ENCODE results near the gene RFX6. TPM values are rescaled to one million over a fixed set of nuclear protein-coding genes. Genes with fewer than 3 reads are reported as not detected.

Gene RFX6
- total and polyA plus RNA-seq, 10 of the 15 experiments (the other 5 are each of a cell fraction or from before 2014, with no cell fraction given) = not detected

DNA sequence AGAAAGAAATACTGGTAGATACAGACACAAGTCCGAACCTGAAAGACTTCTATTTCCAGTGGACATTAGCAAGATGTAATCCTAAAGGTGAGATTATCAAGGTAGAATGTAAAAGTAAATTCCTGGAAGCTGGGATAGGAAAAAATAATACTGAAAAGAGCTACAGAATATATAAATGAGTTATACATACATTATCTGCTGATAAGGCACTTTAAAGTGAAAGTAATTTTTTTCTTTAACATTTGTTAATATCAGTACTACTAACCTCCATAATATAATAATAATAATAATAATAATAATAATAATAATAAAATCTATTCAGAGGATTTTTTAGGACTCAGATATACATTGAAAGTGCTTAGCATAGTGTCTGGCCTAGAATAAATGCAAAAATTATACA is 102.5 kb downstream of the RFX6 start (continued):
- TF ChIP-seq, protein P1, sequence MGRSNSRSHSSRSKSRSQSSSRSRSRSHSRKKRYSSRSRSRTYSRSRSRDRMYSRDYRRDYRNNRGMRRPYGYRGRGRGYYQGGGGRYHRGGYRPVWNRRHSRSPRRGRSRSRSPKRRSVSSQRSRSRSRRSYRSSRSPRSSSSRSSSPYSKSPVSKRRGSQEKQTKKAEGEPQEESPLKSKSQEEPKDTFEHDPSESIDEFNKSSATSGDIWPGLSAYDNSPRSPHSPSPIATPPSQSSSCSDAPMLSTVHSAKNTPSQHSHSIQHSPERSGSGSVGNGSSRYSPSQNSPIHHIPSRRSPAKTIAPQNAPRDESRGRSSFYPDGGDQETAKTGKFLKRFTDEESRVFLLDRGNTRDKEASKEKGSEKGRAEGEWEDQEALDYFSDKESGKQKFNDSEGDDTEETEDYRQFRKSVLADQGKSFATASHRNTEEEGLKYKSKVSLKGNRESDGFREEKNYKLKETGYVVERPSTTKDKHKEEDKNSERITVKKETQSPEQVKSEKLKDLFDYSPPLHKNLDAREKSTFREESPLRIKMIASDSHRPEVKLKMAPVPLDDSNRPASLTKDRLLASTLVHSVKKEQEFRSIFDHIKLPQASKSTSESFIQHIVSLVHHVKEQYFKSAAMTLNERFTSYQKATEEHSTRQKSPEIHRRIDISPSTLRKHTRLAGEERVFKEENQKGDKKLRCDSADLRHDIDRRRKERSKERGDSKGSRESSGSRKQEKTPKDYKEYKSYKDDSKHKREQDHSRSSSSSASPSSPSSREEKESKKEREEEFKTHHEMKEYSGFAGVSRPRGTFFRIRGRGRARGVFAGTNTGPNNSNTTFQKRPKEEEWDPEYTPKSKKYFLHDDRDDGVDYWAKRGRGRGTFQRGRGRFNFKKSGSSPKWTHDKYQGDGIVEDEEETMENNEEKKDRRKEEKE (IDR thresholded peaks at IDR 0.05) = no peak
- no peak for TF ChIP-seq ASH2L (IDR thresholded peaks at IDR 0.05; ENCODE audit: borderline replicate concordance, low read depth)
- TF ChIP-seq EGR1 (IDR thresholded peaks at IDR 0.05; ENCODE audit: borderline replicate concordance in 1 of 2, low read depth in 2 of 2, low read length in 2 of 2) = no peak
- TF ChIP-seq IKZF2 (IDR thresholded peaks at IDR 0.05) = no peak
- TF ChIP-seq, protein P2, sequence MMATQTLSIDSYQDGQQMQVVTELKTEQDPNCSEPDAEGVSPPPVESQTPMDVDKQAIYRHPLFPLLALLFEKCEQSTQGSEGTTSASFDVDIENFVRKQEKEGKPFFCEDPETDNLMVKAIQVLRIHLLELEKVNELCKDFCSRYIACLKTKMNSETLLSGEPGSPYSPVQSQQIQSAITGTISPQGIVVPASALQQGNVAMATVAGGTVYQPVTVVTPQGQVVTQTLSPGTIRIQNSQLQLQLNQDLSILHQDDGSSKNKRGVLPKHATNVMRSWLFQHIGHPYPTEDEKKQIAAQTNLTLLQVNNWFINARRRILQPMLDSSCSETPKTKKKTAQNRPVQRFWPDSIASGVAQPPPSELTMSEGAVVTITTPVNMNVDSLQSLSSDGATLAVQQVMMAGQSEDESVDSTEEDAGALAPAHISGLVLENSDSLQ (IDR thresholded peaks at IDR 0.05) = no peak

Other genes with a start within 250 kb of the RFX6 start
- gene ZUP1, start 208.5 kb upstream of the RFX6 start, total RNA-seq (2014; rRNA removed) = 16.5 and 20.8 TPM in 2 replicates
- 27.0 TPM in 2 replicates for gene ZUP1, start 208.5 kb upstream of the RFX6 start, total RNA-seq (2014; rRNA removed; fragmentation: Illumina TruSeq; extraction: Trizol)
- 15.5 and 16.5 TPM in 2 replicates for gene ZUP1, start 208.5 kb upstream of the RFX6 start, total RNA-seq (2021)
- 24.1 and 41.6 TPM in 2 replicates for gene ZUP1, start 208.5 kb upstream of the RFX6 start, polyA plus RNA-seq (2011; rRNA removed)
- 22.6 and 33.5 TPM in 2 replicates for gene ZUP1, start 208.5 kb upstream of the RFX6 start, polyA plus RNA-seq (2014; fragmentation: Illumina TruSeq; extraction: Trizol)
- 10 to 100 TPM in 1 of 2 experiments, 1 to 10 TPM in 1; 10.0 to 16.4 TPM for gene ZUP1, start 208.5 kb upstream of the RFX6 start, polyA plus RNA-seq (2014; fragmentation: Nextera tagmentation; extraction: Ambion mirVana)
- gene ZUP1, start 208.5 kb upstream of the RFX6 start, polyA plus RNA-seq (2014; rRNA removed) = 13.1 and 14.4 TPM in 2 replicates
- 10 to 100 TPM; 19.6 to 19.8 TPM for gene ZUP1, start 208.5 kb upstream of the RFX6 start, polyA plus RNA-seq (2016; fragmentation: Nextera tagmentation; extraction: Ambion mirVana)
- gene KPNA5, start 196.0 kb upstream of the RFX6 start, total RNA-seq (2014; rRNA removed) = 4.2 and 4.8 TPM in 2 replicates
- 7.0 and 7.6 TPM in 2 replicates for gene KPNA5, start 196.0 kb upstream of the RFX6 start, total RNA-seq (2014; rRNA removed; fragmentation: Illumina TruSeq; extraction: Trizol)
- gene KPNA5, start 196.0 kb upstream of the RFX6 start, total RNA-seq (2021) = 6.0 and 7.0 TPM in 2 replicates
- gene KPNA5, start 196.0 kb upstream of the RFX6 start, polyA plus RNA-seq (2011; rRNA removed) = 4.8 and 10.6 TPM in 2 replicates
- 4.7 and 5.9 TPM in 2 replicates for gene KPNA5, start 196.0 kb upstream of the RFX6 start, polyA plus RNA-seq (2014; fragmentation: Illumina TruSeq; extraction: Trizol)
- gene KPNA5, start 196.0 kb upstream of the RFX6 start, polyA plus RNA-seq (2014; fragmentation: Nextera tagmentation; extraction: Ambion mirVana) = 1 to 10 TPM; 1.9 to 2.5 TPM
- 2.9 and 4.6 TPM in 2 replicates for gene KPNA5, start 196.0 kb upstream of the RFX6 start, polyA plus RNA-seq (2014; rRNA removed)
- 1 to 10 TPM; 3.0 to 4.4 TPM for gene KPNA5, start 196.0 kb upstream of the RFX6 start, polyA plus RNA-seq (2016; fragmentation: Nextera tagmentation; extraction: Ambion mirVana)
- not detected in 2 replicates for gene FAM162B, start 111.5 kb upstream of the RFX6 start, total RNA-seq (2014; rRNA removed)
- gene FAM162B, start 111.5 kb upstream of the RFX6 start, total RNA-seq (2014; rRNA removed; fragmentation: Illumina TruSeq; extraction: Trizol) = not detected in 2 replicates
- gene FAM162B, start 111.5 kb upstream of the RFX6 start, total RNA-seq (2021) = not detected in 2 replicates
- gene FAM162B, start 111.5 kb upstream of the RFX6 start, polyA plus RNA-seq (2011; rRNA removed) = not detected in 2 replicates
- not detected in 2 replicates for gene FAM162B, start 111.5 kb upstream of the RFX6 start, polyA plus RNA-seq (2014; fragmentation: Illumina TruSeq; extraction: Trizol)
- not detected for gene FAM162B, start 111.5 kb upstream of the RFX6 start, polyA plus RNA-seq (2014; fragmentation: Nextera tagmentation; extraction: Ambion mirVana)
- gene FAM162B, start 111.5 kb upstream of the RFX6 start, polyA plus RNA-seq (2014; rRNA removed) = not detected in 2 replicates
- gene FAM162B, start 111.5 kb upstream of the RFX6 start, polyA plus RNA-seq (2016; fragmentation: Nextera tagmentation; extraction: Ambion mirVana) = not detected
- not detected in 2 replicates for gene GPRC6A, start 48.2 kb upstream of the RFX6 start, total RNA-seq (2014; rRNA removed)
- not detected in 2 replicates for gene GPRC6A, start 48.2 kb upstream of the RFX6 start, total RNA-seq (2014; rRNA removed; fragmentation: Illumina TruSeq; extraction: Trizol)
- gene GPRC6A, start 48.2 kb upstream of the RFX6 start, total RNA-seq (2021) = not detected in 2 replicates
- not detected in 2 replicates for gene GPRC6A, start 48.2 kb upstream of the RFX6 start, polyA plus RNA-seq (2011; rRNA removed)
- gene GPRC6A, start 48.2 kb upstream of the RFX6 start, polyA plus RNA-seq (2014; fragmentation: Illumina TruSeq; extraction: Trizol) = not detected in 2 replicates
- gene GPRC6A, start 48.2 kb upstream of the RFX6 start, polyA plus RNA-seq (2014; fragmentation: Nextera tagmentation; extraction: Ambion mirVana) = not detected
- not detected in 2 replicates for gene GPRC6A, start 48.2 kb upstream of the RFX6 start, polyA plus RNA-seq (2014; rRNA removed)
- gene GPRC6A, start 48.2 kb upstream of the RFX6 start, polyA plus RNA-seq (2016; fragmentation: Nextera tagmentation; extraction: Ambion mirVana) = not detected

Measured in GM12878 (cell line).